Ammon's horn (tissue), 1 donor: ENCODE data around the gene DSCAM.

Experiments
- DNase-seq: peaks from one replicate; pipeline ENCODE4 v3.0.0-alpha.2; 2016; ENCODE audit warnings: low spot score

DSCAM gene

GRCh38 chr21:40531431-40532110 lies 315.4 kb downstream of the DSCAM start:
- DNase-seq, result no peak

GRCh38 chr21:40531016-40531415 lies 315.9 kb downstream of the DSCAM start:
- DNase-seq, result no peak

- DNase-seq, result no peak
These were observed 329.3 kb downstream of the DSCAM start for GRCh38 chr21:40517646-40518045.

- DNase-seq, result peak; percentile 62
These were observed 330.6 kb downstream of the DSCAM start for GRCh38 chr21:40516335-40516734.

GRCh38 chr21:40512590-40512989 lies 334.4 kb downstream of the DSCAM start:
- DNase-seq, result no peak

GRCh38 chr21:40507978-40508377 lies 339.0 kb downstream of the DSCAM start:
- DNase-seq, result no peak

GRCh38 chr21:40505681-40506080 lies 341.3 kb downstream of the DSCAM start:
- DNase-seq, result no peak

- no peak for DNase-seq
These were observed 341.7 kb downstream of the DSCAM start for GRCh38 chr21:40505244-40505643.

- DNase-seq, result no peak
These were observed 342.1 kb downstream of the DSCAM start for GRCh38 chr21:40504825-40505224.

GRCh38 chr21:40496116-40496515 lies 350.8 kb downstream of the DSCAM start:
- no peak for DNase-seq

- no peak for DNase-seq
These were observed 356.6 kb downstream of the DSCAM start for GRCh38 chr21:40490408-40490807.

GRCh38 chr21:40489001-40489400 lies 358.0 kb downstream of the DSCAM start:
- DNase-seq, result no peak

- no peak for DNase-seq
These were observed 365.2 kb downstream of the DSCAM start for GRCh38 chr21:40481764-40482163.

- DNase-seq, result no peak
These were observed 372.4 kb downstream of the DSCAM start for GRCh38 chr21:40474513-40474912.

- DNase-seq, result no peak
These were observed 374.9 kb downstream of the DSCAM start for GRCh38 chr21:40472013-40472412.

GRCh38 chr21:40471103-40471502 lies 375.9 kb downstream of the DSCAM start:
- DNase-seq, result peak; percentile 21

GRCh38 chr21:40466893-40467483 lies 380.0 kb downstream of the DSCAM start:
- no peak for DNase-seq

- DNase-seq, result no peak
These were observed 381.6 kb downstream of the DSCAM start for GRCh38 chr21:40465382-40465781.

GRCh38 chr21:40463176-40463575 lies 383.8 kb downstream of the DSCAM start:
- DNase-seq, result no peak

GRCh38 chr21:40461008-40461407 lies 385.9 kb downstream of the DSCAM start:
- DNase-seq, result no peak

GRCh38 chr21:40457741-40458140 lies 389.2 kb downstream of the DSCAM start:
- DNase-seq, result no peak

GRCh38 chr21:40454057-40454456 lies 392.9 kb downstream of the DSCAM start:
- no peak for DNase-seq

GRCh38 chr21:40453183-40453582 lies 393.8 kb downstream of the DSCAM start:
- no peak for DNase-seq

- DNase-seq, result no peak
These were observed 394.4 kb downstream of the DSCAM start for GRCh38 chr21:40452548-40452947.
